HEK293 (cell line): ENCODE results near the gene BAHD1.

Experiments used
- CTCF ChIA-PET: fragments of 350-600 bp; formaldehyde crosslinking; extraction: SDS; loops from one replicate; lab custom pipeline; 2021; ENCODE audit warnings: antibody characterized with exemption; lab: Yijun Ruan, JAX
- POLR2A ChIA-PET: fragments of 300-600 bp; formaldehyde crosslinking; extraction: SDS; loops from one replicate; lab custom pipeline; 2020; ENCODE audit warnings: antibody characterized with exemption, inconsistent platforms; lab: Yijun Ruan, JAX
- H3K27ac ChIP-seq: fragments of 200-500 bp; sonication (Bioruptor generic); 2 replicates; pipeline ENCODE4 v1.5.1; 2014; ENCODE audit warnings: low read depth, low read length, control low read depth, inconsistent platforms; ENCODE audit errors: extremely low read depth
- H3K36me3 ChIP-seq, 2 experiments: fragments of 200-500 bp in 1 of 2; sonication (Bioruptor generic) in 1 of 2; 1 replicate in 1 of 2; 2 replicates in 1 of 2; pipeline ENCODE4 v1.5.1; 2014 to 2017; ENCODE audit warnings: inconsistent platforms in 2 of 2, low read length in 2 of 2; ENCODE audit not compliant: control insufficient read depth in 2 of 2, insufficient read depth in 1 of 2
- H3K4me1 ChIP-seq: fragments of 200-500 bp; sonication (Bioruptor generic); 2 replicates; pipeline ENCODE4 v1.5.1; 2014; ENCODE audit warnings: mild to moderate bottlenecking, low read length, inconsistent platforms; ENCODE audit not compliant: control insufficient read depth, insufficient read depth
- H3K4me3 ChIP-seq: 2 replicates; pipeline ENCODE4 v1.5.1; 2011; ENCODE audit warnings: low read depth, mild to moderate bottlenecking, control low read depth, low read length, moderate library complexity
- H3K9me3 ChIP-seq: fragments of 200-500 bp; sonication (Bioruptor generic); 2 replicates; pipeline ENCODE4 v1.5.1; 2014; ENCODE audit warnings: low read depth, low read length, inconsistent platforms; ENCODE audit not compliant: control insufficient read depth, insufficient read depth
- GLIS1 ChIP-seq: fragments of 450-650 bp; formaldehyde crosslinking; IDR thresholded peaks from 2 replicates; pipeline ENCODE4 v1.5.1; 2016; ENCODE audit warnings: missing biosample characterization, missing genetic modification characterization
- HOXD13 ChIP-seq: sonication (generic); formaldehyde crosslinking; IDR thresholded peaks from 2 replicates; pipeline ENCODE4 v1.8.0; 2022; ENCODE audit warnings: missing genetic modification reagents, borderline replicate concordance
- KLF9 ChIP-seq: fragments of 450-650 bp; formaldehyde crosslinking; IDR thresholded peaks from 2 replicates; pipeline ENCODE4 v1.5.1; 2016; ENCODE audit warnings: missing biosample characterization, missing genetic modification characterization, low read depth
- MYNN ChIP-seq: fragments of 450-650 bp; formaldehyde crosslinking; IDR thresholded peaks from 2 replicates; pipeline ENCODE4 v1.5.1; 2016; ENCODE audit warnings: missing biosample characterization, missing genetic modification characterization, borderline replicate concordance
- SP2 ChIP-seq: fragments of 450-650 bp; formaldehyde crosslinking; IDR thresholded peaks from 2 replicates; pipeline ENCODE4 v1.5.1; 2016; ENCODE audit warnings: missing biosample characterization, missing genetic modification characterization
- ZBTB44 ChIP-seq: fragments of 450-650 bp; IDR thresholded peaks from 2 replicates; pipeline ENCODE4 v1.5.1; 2018; ENCODE audit warnings: missing biosample characterization, mild to moderate bottlenecking, missing genetic modification characterization
- ZFP3 ChIP-seq: fragments of 450-650 bp; formaldehyde crosslinking; IDR thresholded peaks from 2 replicates; pipeline ENCODE4 v1.5.1; 2016; ENCODE audit warnings: low read depth, missing biosample characterization, missing genetic modification characterization
- ZNF10 ChIP-seq: fragments of 450-650 bp; formaldehyde crosslinking; IDR thresholded peaks from 2 replicates; pipeline ENCODE4 v1.5.1; 2017; ENCODE audit warnings: missing biosample characterization, missing genetic modification characterization
- ZNF19 ChIP-seq: fragments of 450-650 bp; formaldehyde crosslinking; IDR thresholded peaks from 2 replicates; pipeline ENCODE4; 2016; ENCODE audit warnings: missing biosample characterization, missing genetic modification characterization, low read depth
- ZNF202 ChIP-seq: fragments of 450-650 bp; formaldehyde crosslinking; IDR thresholded peaks from 2 replicates; pipeline ENCODE4 v1.5.1; 2016; ENCODE audit warnings: missing biosample characterization, missing genetic modification characterization, borderline replicate concordance
- ZNF211 ChIP-seq: fragments of 450-650 bp; formaldehyde crosslinking; IDR thresholded peaks from 2 replicates; pipeline ENCODE4 v1.5.1; 2016; ENCODE audit warnings: low read depth, missing biosample characterization, missing genetic modification characterization
- ZNF223 ChIP-seq: fragments of 450-650 bp; formaldehyde crosslinking; IDR thresholded peaks from 2 replicates; pipeline ENCODE4 v1.5.1; 2016; ENCODE audit warnings: missing biosample characterization, missing genetic modification characterization
- ZNF266 ChIP-seq: fragments of 450-650 bp; formaldehyde crosslinking; IDR thresholded peaks from 2 replicates; pipeline ENCODE4 v1.5.1; 2016; ENCODE audit warnings: missing biosample characterization, missing genetic modification characterization, low read depth
- ZNF302 ChIP-seq: fragments of 450-650 bp; formaldehyde crosslinking; IDR thresholded peaks from 2 replicates; pipeline ENCODE4 v1.5.1; 2016; ENCODE audit warnings: missing biosample characterization, missing genetic modification characterization, low read depth
- ZNF341 ChIP-seq: fragments of 450-650 bp; formaldehyde crosslinking; IDR thresholded peaks from 2 replicates; pipeline ENCODE4; 2016; ENCODE audit warnings: low read depth, missing biosample characterization, missing genetic modification characterization
- ZNF37A ChIP-seq: fragments of 450-650 bp; IDR thresholded peaks from 2 replicates; pipeline ENCODE4 v1.5.1; 2018; ENCODE audit warnings: missing biosample characterization, missing genetic modification characterization
- ZNF394 ChIP-seq: fragments of 450-650 bp; formaldehyde crosslinking; IDR thresholded peaks from 2 replicates; pipeline ENCODE4 v1.5.1; 2016; ENCODE audit warnings: missing biosample characterization, missing genetic modification characterization, mild to moderate bottlenecking, moderate library complexity, borderline replicate concordance
- ZNF510 ChIP-seq: fragments of 450-650 bp; formaldehyde crosslinking; IDR thresholded peaks from 2 replicates; pipeline ENCODE4 v1.5.1; 2018; ENCODE audit warnings: mild to moderate bottlenecking, missing genetic modification characterization, missing biosample characterization; ENCODE audit not compliant: insufficient replicate concordance
- ZNF558 ChIP-seq: fragments of 450-650 bp; formaldehyde crosslinking; IDR thresholded peaks from 2 replicates; pipeline ENCODE4 v1.5.1; 2016; ENCODE audit warnings: missing biosample characterization, missing genetic modification characterization
- ZNF561 ChIP-seq: fragments of 450-650 bp; IDR thresholded peaks from 2 replicates; pipeline ENCODE4 v1.5.1; 2018; ENCODE audit warnings: missing biosample characterization, missing genetic modification characterization, borderline replicate concordance
- ZNF707 ChIP-seq: fragments of 450-650 bp; formaldehyde crosslinking; IDR thresholded peaks from 2 replicates; pipeline ENCODE4 v1.5.1; 2016; ENCODE audit warnings: missing biosample characterization, missing genetic modification characterization
- ZNF791 ChIP-seq: fragments of 450-650 bp; formaldehyde crosslinking; IDR thresholded peaks from 2 replicates; pipeline ENCODE4 v1.5.1; 2016; ENCODE audit warnings: missing biosample characterization, missing genetic modification characterization
- ZSCAN23 ChIP-seq: fragments of 450-650 bp; formaldehyde crosslinking; IDR thresholded peaks from 2 replicates; pipeline ENCODE4 v1.5.1; 2016; ENCODE audit warnings: missing biosample characterization, missing genetic modification characterization
- ZXDB ChIP-seq: fragments of 450-650 bp; formaldehyde crosslinking; IDR thresholded peaks from 2 replicates; pipeline ENCODE4 v1.5.1; 2016; ENCODE audit warnings: missing biosample characterization, missing genetic modification characterization
- TF ChIP-seq, protein P1 (sequence below): fragments of 450-650 bp; formaldehyde crosslinking; IDR thresholded peaks from 2 replicates; pipeline ENCODE4 v1.5.1; 2016; ENCODE audit warnings: missing biosample characterization, missing genetic modification characterization
- TF ChIP-seq, protein P2 (sequence below): fragments of 450-650 bp; formaldehyde crosslinking; optimal IDR thresholded peaks from 2 replicates; pipeline ENCODE3; 2016; ENCODE audit warnings: missing biosample characterization, mild to moderate bottlenecking, missing genetic modification characterization
- TF ChIP-seq, protein P3 (sequence below): fragments of 450-650 bp; formaldehyde crosslinking; IDR thresholded peaks from 2 replicates; pipeline ENCODE4 v1.5.1; 2016; ENCODE audit warnings: missing biosample characterization, missing genetic modification characterization, low read depth

Gene BAHD1

GRCh38 chr15:40470423-40471104 lies 29.8 kb downstream of the BAHD1 start, which contains the start of gene CHST14 (continued):
- TF ChIP-seq, protein P1, sequence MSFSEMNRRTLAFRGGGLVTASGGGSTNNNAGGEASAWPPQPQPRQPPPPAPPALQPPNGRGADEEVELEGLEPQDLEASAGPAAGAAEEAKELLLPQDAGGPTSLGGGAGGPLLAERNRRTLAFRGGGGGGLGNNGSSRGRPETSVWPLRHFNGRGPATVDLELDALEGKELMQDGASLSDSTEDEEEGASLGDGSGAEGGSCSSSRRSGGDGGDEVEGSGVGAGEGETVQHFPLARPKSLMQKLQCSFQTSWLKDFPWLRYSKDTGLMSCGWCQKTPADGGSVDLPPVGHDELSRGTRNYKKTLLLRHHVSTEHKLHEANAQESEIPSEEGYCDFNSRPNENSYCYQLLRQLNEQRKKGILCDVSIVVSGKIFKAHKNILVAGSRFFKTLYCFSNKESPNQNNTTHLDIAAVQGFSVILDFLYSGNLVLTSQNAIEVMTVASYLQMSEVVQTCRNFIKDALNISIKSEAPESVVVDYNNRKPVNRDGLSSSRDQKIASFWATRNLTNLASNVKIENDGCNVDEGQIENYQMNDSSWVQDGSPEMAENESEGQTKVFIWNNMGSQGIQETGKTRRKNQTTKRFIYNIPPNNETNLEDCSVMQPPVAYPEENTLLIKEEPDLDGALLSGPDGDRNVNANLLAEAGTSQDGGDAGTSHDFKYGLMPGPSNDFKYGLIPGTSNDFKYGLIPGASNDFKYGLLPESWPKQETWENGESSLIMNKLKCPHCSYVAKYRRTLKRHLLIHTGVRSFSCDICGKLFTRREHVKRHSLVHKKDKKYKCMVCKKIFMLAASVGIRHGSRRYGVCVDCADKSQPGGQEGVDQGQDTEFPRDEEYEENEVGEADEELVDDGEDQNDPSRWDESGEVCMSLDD = no peak
- TF ChIP-seq GLIS1 (tag by site-specific recombination) = 0 out of 2 replicates have a peak, but pooled peaks have one; percentile 10
- TF ChIP-seq ZNF19 = no peak
- TF ChIP-seq ZNF302 (tag by site-specific recombination) = no peak
- no peak for TF ChIP-seq KLF9 (tag by site-specific recombination)
- TF ChIP-seq, protein P2, sequence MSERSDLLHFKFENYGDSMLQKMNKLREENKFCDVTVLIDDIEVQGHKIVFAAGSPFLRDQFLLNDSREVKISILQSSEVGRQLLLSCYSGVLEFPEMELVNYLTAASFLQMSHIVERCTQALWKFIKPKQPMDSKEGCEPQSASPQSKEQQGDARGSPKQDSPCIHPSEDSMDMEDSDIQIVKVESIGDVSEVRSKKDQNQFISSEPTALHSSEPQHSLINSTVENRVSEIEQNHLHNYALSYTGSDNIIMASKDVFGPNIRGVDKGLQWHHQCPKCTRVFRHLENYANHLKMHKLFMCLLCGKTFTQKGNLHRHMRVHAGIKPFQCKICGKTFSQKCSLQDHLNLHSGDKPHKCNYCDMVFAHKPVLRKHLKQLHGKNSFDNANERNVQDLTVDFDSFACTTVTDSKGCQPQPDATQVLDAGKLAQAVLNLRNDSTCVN (tag by site-specific recombination) = peak; percentile 13
- no peak for TF ChIP-seq ZSCAN23 (tag by site-specific recombination)
- peak; percentile 22; the same call in 1 of the 2 replicates for TF ChIP-seq SP2
- no peak for TF ChIP-seq ZFP3
- no peak for TF ChIP-seq HOXD13

GRCh38 chr15:40471105-40471807 lies 30.5 kb downstream of the BAHD1 start:
- Histone ChIP-seq H3K9me3 (no peaks in the 10 kb centered on the region), H3K4me3 (peak overlapping the region; percentile 54), H3K27ac (peak overlapping the region; percentile 71; the same call in 1 of the 2 replicates), H3K36me3 (peaks cover 0 to 14% of the 10 kb centered on the region in 2 experiments; a peak in 1 of 3 replicates), H3K4me1 (no peaks in the 10 kb centered on the region)
- POLR2A ChIA-PET = interaction anchor here (1.0 kb wide), 1 partner anchor 31 kb away, joined by 3 read pairs; the partner anchor contains the start of gene BAHD1
- CTCF ChIA-PET = no interaction called here
- no peak for TF ChIP-seq ZNF37A (tag by site-specific recombination)
- no peak for TF ChIP-seq ZNF223
- TF ChIP-seq ZNF394 = no peak
- no peak for TF ChIP-seq ZNF202
- no peak for TF ChIP-seq ZXDB (tag by site-specific recombination)
- TF ChIP-seq ZNF510 = no peak
- TF ChIP-seq ZNF10 (tag by site-specific recombination) = no peak
- no peak for TF ChIP-seq ZNF341 (tag by site-specific recombination)
- TF ChIP-seq ZNF266 (tag by site-specific recombination) = no peak
- TF ChIP-seq ZNF561 (tag by site-specific recombination) = no peak
- TF ChIP-seq, protein P2 (tag by site-specific recombination) = peak; percentile 47
- TF ChIP-seq MYNN (tag by site-specific recombination) = no peak
- TF ChIP-seq ZNF707 (tag by site-specific recombination) = no peak
- no peak for TF ChIP-seq ZNF558 (tag by site-specific recombination)
- no peak for TF ChIP-seq ZNF211 (tag by site-specific recombination)
- TF ChIP-seq ZNF791 (tag by site-specific recombination) = no peak
- no peak for TF ChIP-seq ZBTB44
- TF ChIP-seq, protein P3, sequence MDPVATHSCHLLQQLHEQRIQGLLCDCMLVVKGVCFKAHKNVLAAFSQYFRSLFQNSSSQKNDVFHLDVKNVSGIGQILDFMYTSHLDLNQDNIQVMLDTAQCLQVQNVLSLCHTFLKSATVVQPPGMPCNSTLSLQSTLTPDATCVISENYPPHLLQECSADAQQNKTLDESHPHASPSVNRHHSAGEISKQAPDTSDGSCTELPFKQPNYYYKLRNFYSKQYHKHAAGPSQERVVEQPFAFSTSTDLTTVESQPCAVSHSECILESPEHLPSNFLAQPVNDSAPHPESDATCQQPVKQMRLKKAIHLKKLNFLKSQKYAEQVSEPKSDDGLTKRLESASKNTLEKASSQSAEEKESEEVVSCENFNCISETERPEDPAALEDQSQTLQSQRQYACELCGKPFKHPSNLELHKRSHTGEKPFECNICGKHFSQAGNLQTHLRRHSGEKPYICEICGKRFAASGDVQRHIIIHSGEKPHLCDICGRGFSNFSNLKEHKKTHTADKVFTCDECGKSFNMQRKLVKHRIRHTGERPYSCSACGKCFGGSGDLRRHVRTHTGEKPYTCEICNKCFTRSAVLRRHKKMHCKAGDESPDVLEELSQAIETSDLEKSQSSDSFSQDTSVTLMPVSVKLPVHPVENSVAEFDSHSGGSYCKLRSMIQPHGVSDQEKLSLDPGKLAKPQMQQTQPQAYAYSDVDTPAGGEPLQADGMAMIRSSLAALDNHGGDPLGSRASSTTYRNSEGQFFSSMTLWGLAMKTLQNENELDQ (tag by site-specific recombination) = no peak
